ENCODE data around the gene L3MBTL3. TPM values are rescaled to one million over a fixed set of nuclear protein-coding genes. Genes with fewer than 3 reads are reported as not detected.

L3MBTL3 gene
- total and polyA plus RNA-seq, 2 experiments from 2014 or later, result 8.7 to 11.2 TPM

DNA sequence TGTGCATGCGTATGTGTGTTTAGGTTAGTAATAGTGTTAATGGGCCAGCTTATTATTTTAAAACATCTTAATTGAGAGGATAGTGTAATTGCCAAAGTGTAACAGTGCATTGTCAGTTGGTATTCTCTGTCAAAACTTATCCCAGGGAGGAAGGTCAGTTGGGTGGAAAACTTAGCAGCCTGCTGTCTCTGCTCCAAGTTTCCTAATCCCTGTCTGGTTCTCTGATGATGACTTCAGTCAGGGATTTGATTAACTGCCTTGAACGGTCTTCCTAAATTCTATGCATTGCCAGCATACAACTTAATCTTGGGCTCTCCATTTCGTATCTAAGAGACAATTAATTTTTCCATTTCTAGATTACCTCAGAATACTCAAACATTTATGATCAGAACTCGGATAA, 51.1 kb downstream of the L3MBTL3 start:
- Histone ChIP-seq H3K36me3 (ENCODE audit: insufficient read depth) (no peaks in the 10 kb centered on the region), H3K27me3 (ENCODE audit: insufficient read depth) (no peaks in the 10 kb centered on the region), H3K4me1 (ENCODE audit: insufficient read depth) (no peaks in the 10 kb centered on the region), H3K9me2 (ENCODE audit: insufficient read depth) (no peaks in the 10 kb centered on the region), H2AFZ (no peak overlapping the region), H3K27ac (ENCODE audit: low read depth) (no peak overlapping the region), H3K4me3 (no peak overlapping the region), H3K79me2 (replicated peaks; ENCODE audit: insufficient read depth) (no peaks in the 10 kb centered on the region), H4K20me1 (replicated peaks; ENCODE audit: insufficient read depth) (no peaks in the 10 kb centered on the region), H3K4me2 (no peak overlapping the region), H3F3A (replicated peaks; ENCODE audit: low read depth) (no peaks in the 10 kb centered on the region)
- DNase-seq (ENCODE audit: low spot score), result no peak
- ATAC-seq, result no peak
- no peaks in the 10 kb centered on the region for H3K36me3 Mint-ChIP-seq (ENCODE audit: low read depth)
- no peak overlapping the region for H3K4me3 Mint-ChIP-seq
- H3K27ac Mint-ChIP-seq, result no peak overlapping the region
- H3K9me3 Mint-ChIP-seq, result no peaks in the 10 kb centered on the region
- peaks cover 2% of the 10 kb centered on the region for H3K4me1 Mint-ChIP-seq
- TF ChIP-seq CREB1 (CRISPR knock-in tag; IDR thresholded peaks at IDR 0.05; ENCODE audit: low read depth) (no peak), EZH2phosphoT487 (IDR thresholded peaks at IDR 0.05; ENCODE audit: unreplicated experiment) (no peak), ETS1 (IDR thresholded peaks at IDR 0.05) (no peak), JUNB (IDR thresholded peaks at IDR 0.05; ENCODE audit: unreplicated experiment) (no peak), POLR2AphosphoS5 (IDR thresholded peaks at IDR 0.05; ENCODE audit: low read depth) (no peak), NANOG (IDR thresholded peaks at IDR 0.05; ENCODE audit: borderline replicate concordance) (no peak), ZNF114 (CRISPR knock-in tag; IDR thresholded peaks at IDR 0.05) (no peak), CTCF (conservative IDR thresholded peaks at IDR 0.05; ENCODE audit: low read depth in 2 of 2) (no peak), STAT1 (IDR thresholded peaks at IDR 0.05; ENCODE audit: unreplicated experiment) (no peak), EZH2 (IDR thresholded peaks at IDR 0.05; ENCODE audit: low read depth, unreplicated experiment) (no peak), ZNF462 (CRISPR knock-in tag; IDR thresholded peaks at IDR 0.05) (no peak), ZNF331 (CRISPR knock-in tag; IDR thresholded peaks at IDR 0.05; ENCODE audit: low read depth) (no peak), REST (IDR thresholded peaks at IDR 0.05; ENCODE audit: unreplicated experiment) (no peak)
- H3K27me3 Mint-ChIP-seq (ENCODE audit: insufficient read depth, low read depth, poor library complexity), result no peaks in the 10 kb centered on the region

All from GM23338 (cell line).